DMS 273 treated with DMSO at 0.1 percent for 48 hours (cell line): Measurements from ENCODE around the gene RNPEPL1.
A peak's percentile ranks its signal among the peaks of the same experiment; 100 is the strongest.
"Not testable (repeated sequence)": the region's sequence is repeated elsewhere in the genome, so short reads cannot be mapped to it uniquely, and the experiment has no call there.

ENCODE experiments used
- DNase-seq: peaks from one replicate; lab custom pipeline; 2025; lab: John Stamatoyannopoulos, UW

RNPEPL1 gene

DNA sequence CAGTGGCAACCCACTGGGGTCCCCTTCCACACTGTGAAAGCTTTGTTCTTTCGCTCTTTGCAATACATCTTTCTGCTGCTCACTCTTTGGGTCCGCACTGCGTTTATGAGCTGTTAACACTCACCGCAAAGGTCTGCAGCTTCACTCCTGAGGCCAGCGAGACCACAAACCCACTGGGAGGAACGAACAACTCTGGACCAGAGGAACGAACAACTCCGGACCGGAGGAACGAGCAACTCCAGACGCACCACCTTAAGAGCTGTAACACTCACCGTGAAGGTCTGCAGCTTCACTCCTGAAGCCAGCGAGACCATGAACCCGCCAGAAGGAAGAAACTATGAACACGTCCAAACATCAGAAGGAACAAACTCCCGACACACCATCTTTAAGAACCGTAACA, 29.2 kb upstream of the RNPEPL1 start:
- not testable (repeated sequence) for DNase-seq

DNA sequence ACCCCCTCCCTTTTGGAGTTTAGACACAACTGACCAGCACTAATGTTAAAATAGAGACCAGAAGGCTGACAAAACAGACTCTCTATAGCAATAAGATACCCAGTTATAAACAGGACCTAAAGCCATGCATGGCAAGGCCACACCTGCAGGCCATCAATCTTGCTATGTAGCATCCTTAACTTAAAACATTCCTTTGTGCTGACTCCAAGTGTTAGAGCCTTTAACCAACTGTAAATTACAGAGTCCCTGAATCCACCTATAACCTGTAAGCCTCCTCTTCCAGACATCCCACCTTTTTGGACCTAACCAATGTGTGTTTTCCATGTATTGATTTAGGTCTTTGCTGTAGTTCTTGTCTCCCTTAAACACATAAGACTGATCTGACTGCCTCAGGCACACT, 28.4 kb upstream of the RNPEPL1 start:
- no peak for DNase-seq

DNA sequence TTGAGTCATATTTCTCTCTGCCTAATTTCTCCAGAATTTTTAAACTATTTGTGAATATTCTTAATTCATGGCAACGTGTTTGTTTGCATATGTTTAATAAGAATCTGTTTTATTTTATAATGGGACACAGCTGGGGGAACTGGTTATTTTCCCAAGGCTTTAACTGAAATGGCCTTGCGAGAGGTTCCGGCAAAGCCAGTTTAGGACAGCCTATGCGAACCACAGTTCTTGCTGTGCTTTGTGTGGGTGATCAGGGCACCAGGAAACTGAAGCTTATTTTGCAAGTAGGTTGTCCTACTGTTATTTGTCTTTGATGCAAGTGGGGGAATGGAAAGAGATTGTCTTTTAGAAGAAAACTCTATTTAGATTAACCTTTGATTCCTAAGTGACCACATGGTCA, 17.0 kb upstream of the RNPEPL1 start:
- DNase-seq = no peak

DNA sequence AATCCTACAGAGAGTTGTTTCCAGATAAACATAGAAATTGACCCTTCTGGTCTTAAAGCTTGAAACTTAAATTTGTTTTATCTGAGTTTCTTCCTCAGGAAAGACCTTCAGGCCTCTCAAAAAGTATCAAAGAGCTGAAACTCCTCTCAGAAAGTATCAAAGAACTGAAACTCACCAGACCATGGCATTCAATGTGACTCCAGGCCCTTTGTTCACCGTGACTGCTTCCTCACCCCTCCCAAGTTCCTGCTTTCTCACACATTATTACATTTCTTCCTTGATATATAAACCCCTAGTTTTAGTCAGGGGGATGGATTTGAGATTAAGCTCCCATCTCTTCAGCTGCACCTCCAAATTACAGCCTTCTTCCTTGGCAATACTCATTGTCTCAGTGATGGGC, 16.5 kb upstream of the RNPEPL1 start:
- no peak for DNase-seq

DNA sequence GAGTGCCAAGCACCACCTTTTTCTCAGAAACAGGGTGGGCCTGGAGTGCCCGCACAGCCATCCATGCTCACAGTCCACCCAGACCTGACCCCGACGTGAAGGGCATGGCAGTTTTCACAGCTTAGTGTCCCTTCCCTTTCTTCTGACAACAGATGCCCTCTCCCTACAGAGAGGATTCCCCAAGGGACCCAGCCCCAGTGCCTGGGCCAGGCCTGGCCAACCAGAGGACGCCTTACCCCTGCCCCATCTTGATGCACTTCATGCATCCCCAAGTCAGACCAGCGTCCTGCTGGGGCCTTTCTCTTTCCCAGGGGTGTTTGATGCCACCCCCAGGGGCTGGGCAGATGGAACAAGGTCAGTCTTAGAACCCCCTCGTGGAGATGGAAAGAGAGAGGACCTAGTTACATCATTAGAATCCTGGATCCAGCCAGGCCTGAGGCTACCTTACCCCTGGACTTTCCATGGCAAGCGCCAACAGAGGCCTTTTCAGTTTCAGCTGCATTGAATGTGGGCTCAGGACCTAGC, 14.3 kb upstream of the RNPEPL1 start:
- no peak for DNase-seq

DNA sequence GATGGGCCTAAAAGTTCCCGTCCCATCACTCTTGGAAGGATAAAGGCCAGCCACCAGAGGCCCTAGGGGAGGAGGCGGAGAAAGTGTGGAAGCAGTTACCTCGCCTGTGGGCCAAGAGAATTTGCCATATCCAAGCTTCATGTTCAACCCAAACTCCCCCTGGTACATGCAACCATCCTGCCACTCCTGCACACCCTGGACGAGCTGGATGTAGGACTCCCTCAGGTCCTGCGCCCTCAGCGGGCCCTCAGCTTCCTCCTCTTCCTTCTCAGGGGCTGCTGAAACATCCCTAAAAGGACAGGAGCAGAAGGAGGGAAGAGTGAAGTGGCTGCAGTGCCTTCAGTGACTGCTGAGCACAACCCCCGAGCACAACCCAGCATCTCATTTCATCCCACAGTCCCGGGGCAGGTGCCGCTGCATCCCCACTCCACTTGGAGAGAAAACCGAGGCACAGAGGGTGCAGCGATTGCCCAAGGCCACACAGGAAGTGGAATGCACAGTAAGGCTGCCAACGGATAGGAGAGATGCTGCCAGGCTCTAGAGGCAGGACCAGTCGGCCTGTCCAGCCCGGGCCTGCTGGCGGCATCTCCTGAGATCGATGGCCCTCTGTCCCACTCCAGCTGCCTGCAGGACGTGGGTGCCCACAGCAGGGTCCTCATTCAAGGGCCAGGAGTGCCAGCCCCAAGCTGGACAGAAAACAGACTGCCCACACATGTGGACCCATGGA, 13.4 kb upstream of the RNPEPL1 start:
- DNase-seq = no peak

DNA sequence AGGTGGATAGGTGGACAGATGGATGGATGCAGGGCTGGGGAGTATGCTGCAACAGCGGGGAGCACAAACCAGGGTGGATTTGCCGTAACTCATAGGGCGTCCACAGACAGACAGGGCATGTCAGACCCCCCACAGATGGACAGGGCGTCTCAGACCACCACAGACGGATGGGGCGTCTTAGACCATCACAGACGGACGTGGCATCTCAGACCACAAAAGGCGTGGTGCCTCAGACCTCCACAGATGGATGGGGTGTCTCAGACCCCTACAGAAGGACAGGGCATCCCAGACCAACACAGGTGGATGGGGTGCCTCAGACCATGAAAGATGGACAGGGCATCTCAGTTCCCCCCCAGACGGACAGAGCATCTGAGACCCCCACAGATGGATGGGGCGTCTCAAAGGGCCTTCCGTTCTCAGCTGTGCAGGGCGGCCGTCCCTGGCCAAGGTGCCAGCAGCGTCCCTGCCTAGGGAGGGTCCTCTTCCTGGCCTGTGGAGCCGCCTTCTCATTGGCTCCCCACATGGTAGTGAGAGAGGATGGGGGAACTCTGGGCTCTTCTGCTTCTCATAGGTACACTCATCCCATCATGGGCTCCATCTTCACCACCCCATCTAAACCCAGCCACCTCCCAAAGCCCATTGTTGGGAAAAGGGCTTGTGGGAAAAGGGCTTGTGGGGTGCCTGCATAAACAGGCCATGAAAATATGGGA, 12.6 kb upstream of the RNPEPL1 start:
- no peak for DNase-seq

DNA sequence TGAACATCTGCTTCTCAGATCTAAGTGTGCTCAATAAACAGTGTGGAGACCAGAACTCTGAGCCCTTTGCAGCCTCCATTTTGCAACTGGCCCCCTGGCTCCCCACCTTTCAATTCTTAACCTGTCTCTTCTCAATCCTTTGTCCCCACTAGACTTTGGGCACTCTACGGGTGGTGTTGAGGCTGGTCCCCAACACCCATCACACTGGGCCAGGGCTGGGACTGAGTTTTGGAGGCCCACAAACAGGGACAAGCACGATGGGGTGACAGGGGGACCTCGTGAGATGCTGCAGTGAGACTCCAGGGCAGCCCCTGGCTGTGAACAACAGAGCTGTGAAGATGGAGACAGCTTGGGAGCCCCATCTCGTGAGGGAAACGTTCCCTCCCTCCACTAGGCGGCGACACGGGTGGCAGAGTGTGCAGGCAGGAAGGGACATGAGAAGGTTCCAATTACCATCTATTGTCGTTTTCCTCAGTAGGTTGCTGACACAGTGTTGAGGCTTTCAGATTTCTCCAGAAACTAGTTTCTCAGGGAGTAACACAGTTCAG, 11.7 kb upstream of the RNPEPL1 start:
- no peak for DNase-seq

DNA sequence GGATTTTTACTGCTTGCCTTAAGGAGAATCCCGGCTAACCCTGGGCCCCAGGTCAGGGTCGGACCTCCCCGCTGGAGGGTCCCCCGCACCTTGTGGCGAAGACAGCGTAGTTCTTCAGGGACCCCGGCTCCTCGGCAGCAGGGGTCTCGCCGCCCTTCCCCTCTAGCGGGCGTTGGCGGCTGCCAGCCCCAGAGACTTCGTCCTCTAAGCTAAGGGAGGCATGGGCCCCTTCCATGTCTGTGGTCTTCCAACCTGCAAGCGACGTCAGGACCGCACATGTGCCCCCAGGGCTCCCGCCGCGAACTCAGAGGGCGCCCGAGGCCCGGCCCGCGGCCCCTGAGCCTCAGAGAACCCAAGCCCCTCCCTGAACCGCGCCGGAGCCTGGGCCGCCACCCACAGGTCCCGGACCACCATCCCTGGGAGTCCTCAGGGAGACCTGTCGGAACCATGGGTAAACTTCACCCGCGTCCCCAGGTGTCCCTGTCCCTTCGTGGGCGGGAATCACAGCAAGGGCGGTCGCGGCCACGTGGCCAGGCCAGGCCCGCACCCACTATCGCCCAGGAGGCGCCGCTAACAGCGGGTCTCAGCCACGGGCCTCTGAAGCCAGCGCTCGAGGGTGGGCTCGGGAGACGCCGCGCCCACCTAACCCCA, 11.1 kb upstream of the RNPEPL1 start:
- no peak for DNase-seq

DNA sequence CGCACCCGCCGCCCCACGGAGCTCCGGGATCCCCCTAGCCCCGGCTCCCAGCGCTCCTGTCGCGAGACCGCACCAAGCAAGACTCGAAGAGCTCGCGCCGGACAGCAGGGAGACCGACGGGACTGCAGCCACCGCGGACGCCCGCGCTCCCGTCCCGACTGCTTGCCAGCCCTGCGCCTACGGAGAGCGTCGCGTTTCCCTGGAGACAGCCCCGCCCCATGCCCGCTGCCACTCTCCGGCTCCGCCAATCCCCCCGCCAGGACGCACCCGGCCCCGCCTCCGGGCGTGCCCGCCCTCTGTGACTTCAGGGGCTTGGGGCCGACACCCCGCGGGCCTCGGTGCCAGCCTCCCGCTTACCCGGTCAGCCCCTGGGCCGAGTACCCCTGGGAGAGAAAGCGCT, 10.5 kb upstream of the RNPEPL1 start, which contains the start of gene ANKMY1:
ANKMY1 (minus strand) TSS at position 181 of the 400 bp plus-strand sequence. CDS start 653 bp downstream, outside the sequence.
- DNase-seq = no peak

DNA sequence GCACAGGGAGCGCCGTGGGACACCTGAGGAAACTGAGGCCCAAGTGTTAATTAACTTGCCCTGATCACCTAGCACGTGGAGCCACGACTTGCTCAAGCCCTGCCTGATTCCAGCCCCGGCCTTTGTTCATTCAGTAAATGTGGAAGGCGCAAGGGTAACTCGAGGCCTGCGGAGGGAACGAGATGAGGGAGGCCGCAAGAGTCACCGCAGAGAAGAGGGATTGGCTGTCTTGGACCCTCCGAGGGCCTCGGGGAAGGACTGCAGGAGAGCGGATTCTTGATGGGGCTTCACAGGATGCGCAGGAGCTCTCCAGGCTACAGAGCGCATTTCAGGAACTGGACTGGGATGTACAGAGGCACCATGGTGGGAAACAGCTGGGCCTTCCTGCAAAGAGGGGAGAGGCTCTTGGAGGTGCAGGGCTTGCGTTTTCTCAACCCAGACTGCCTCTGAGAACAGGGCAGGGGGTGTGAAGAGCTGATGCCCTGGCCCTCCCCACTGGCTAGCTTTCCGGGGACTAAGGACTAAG, 10.0 kb upstream of the RNPEPL1 start:
- no peak for DNase-seq

DNA sequence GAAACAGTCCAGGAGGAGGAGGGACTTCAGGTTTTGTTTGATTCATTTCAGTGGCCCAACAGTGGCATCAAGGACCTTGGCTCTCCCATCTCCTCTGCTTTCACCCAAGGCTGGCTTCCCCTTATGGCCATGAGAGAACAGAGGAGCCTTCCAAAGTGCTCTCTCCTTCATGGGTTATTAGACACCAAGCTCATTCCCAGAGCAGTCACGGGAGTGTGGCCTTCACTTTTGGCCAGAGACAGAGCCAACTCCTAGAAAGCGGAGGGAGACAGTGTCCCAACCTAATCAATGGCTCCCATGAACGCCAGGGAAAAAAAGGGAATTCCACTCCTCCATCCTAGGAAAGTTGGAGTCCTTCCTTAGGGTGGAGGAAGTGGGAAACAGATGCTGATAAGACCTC, 9.0 kb upstream of the RNPEPL1 start:
- no peak for DNase-seq

DNA sequence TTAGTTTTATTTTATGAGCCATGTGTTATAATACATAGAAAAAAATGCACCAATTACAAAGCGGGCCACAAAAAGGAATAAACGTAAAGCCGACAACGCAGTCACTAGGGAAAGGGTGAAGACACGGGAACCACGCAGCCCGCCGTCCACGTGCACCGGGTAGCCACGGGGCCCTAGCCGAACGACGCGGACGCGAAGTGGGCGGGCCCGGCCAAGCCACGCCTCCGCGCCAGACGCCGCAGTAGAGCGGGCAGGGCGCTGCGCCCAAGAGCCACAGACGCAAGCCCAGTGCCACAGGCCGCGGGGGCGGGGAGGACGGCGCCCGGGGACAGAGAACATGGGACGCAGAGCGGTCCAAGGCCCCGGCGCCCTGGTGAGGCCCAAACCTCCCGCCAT, 8.2 kb upstream of the RNPEPL1 start, which contains the start of gene DUSP28:
DUSP28 (plus strand) TSS at position 274 of the 396 bp plus-strand sequence. CDS start 328 bp downstream, outside the sequence.
- DNase-seq = peak; percentile 65

DNA sequence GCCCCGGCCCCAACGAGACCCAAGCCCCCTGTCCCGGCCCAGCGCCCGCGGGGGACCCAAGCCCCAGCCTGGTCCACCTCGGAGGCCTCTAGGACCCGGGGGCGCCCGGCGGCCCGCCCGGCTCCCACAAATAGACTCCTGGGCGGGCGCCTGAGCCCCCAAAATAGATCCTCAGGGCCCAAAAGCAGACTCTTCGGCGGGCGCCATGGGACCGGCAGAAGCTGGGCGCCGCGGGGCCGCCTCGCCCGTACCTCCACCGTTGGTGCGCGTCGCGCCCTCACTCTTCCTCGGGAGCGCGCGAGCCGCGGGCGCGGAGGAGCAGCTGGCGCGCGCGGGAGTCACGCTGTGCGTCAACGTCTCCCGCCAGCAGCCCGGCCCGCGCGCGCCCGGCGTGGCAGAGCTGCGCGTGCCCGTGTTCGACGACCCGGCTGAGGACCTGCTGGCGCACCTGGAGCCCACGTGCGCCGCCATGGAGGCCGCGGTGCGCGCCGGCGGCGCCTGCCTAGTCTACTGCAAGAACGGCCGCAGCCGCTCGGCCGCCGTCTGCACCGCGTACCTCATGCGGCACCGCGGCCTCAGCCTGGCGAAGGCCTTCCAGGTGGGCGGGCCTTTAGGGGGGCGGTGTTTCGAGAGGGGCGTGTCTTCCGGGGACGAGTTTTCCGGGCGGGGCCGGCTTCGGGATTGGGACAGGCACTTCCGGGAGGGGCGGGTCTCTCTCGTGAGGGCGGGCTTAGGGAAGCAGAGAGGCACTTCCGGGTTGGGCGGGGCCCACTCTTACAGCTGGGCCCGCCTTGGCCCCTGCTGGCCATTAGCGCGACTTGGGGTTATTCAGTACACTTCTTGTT, 7.6 kb upstream of the RNPEPL1 start:
- DNase-seq = peak; percentile 87

DNA sequence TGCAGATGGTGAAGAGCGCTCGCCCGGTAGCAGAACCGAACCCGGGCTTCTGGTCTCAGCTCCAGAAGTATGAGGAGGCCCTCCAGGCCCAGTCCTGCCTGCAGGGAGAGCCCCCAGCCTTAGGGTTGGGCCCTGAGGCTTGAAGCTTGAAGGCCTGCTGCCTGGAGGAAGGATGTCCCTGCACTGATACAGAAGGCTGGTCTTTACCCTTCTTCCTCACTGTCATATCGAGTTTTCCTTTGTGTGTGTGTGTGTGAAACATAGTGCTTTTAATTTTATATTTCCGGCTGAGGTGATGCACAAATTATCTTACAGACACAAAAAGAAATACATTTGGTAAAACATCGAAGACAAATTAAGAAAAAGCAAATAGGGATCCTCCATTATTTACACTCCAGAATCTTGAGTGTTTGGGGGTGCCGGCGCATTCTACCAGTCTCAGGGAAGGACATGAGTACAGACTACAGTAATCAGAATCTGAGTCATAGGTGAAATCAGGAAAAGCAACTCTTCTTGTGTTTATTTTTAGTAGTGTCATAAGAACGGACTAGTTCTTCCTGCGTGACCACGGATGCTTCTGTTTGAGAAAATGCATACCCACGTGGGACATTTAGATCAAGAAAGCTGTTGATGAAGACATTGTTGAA, 6.8 kb upstream of the RNPEPL1 start:
- DNase-seq = no peak

DNA sequence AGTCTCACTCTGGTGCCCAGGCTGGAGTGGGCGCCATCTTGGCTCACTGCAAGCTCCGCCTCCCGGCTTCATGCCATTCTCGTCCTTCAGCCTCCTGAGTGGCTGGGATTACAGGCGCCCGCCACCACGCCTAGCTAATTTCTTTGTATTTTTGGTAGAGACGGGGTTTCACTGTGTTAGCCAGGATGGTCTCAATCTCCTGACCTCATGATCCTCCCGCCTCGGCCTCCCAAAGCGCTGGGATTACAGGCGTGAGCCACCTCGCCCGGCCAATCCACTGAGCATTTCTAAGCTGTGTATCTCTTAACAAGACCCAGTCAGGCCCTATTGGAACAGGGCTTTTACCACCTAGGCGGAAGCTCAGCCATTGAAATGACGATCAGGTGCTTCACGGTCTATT, 5.1 kb upstream of the RNPEPL1 start:
- DNase-seq = not testable (repeated sequence)

DNA sequence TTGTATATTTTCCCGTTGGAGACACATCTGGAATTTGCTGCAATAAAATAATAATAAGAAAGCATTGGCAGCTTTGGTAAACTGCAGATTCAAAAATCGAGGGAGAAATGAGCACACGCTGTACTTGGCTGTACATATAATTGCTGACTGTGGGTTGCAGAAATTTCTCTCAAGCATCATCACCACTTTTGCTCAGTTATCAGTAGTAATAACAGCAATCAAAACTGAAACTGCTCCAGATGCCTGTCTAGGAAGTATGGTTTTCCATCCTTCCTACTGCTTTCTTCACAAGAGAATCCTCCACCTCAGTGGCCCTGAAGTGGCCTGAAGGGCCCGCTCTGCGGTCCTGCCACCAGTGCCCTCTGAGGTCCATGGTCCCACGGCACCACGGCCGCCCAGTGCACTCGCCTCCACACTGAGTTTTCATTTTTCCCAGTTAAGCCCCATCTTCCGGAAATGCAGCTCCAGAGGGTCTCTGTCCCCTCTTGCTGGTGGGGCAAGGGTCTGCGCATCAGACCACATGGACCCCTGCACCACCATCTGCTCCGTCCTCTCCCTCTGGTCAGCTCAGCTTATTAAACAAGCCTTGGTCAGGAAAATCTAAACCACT, 4.2 kb upstream of the RNPEPL1 start:
- DNase-seq = no peak

DNA sequence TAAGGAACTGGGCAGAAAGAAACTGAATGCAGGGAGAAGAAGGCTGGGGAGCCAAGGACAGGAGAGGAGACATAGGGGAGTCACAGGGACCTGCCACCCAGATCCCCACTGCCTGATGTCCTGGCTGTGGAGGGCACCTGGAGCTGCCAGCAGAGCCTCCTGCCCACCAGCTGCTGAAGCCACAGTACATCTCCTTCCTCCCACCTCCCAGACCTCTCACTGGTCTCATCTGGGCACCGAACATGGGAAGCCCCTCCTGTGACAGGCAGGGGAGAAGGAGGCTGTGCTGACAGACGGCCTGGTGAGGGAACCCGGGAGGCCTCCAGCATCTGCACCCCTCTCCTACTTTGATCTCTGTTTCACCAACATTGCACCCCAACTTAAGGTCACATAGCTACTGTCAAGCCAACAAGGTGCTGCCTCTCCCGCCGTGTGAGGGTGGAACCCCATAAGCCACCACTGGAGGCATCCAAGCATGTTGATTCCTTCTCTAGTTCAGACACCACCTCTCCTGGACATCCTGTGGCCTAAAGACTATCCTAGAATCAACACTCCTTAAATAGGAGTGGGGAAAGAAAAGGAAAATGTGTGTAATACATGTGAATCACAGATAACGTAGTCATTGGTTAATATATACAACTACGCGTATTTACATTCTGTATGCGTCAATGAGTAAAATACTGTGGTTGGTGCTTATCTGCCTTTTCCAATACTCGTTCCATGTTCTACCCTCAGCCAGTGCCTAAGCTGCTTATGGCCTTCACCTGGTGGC, 3.5 kb upstream of the RNPEPL1 start:
- DNase-seq = no peak
